Measurements from ENCODE around the gene SNRPD3.
"Not testable (repeated sequence)": the region's sequence is repeated elsewhere in the genome, so short reads cannot be mapped to it uniquely, and the experiment has no call there.

SNRPD3 gene

DNA sequence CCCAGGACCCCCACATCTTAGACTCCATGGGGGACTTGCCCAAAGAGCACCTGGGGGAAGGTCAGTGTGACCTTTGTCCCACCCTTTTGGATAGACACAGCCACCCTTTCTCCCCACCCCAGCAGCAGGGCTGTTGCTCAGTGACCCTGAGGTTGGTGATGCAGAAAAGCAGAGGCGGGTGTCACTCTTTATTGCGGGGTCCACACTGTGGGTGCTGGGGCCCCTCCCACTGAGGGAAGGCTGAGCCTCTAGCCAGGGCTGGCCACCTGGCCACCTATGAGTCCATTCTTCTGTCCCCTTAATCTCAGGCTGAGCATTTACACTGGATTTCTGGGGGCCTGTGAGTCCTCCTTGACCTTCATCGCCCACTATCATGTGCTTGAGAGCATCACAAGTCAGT, 29.7 kb downstream of the SNRPD3 start:
- DNase-seq: no peak

DNA sequence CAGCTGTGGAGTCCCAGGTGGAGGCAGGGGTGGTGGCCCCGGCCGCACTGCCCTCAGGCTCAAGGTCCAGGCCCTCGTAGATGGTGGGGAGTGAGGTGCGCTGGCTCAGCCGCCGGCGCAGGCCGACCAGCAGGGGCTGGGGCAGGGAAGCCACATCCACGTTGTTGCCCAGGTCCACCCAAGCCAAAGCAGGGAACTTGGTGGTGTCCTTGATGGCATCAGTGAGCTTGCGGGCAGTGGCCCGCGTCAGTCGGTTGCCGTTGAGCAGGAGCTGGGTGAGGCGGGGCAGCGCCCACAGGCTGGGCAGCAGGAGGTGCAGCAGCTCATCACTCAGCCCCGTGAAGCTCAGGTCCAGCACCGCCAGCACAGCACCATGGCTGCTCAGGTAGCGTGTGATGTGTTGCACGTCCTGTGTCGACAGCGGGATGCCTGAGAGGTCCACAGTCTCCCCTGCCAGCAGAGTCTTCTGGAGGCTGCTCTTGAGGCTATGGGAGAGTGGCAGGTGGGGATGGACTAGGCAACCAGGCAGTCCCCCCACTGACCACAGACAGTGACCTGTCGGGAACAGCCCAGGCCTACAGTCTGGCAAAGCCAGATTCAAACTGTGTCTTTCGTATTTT, 30.2 kb downstream of the SNRPD3 start:
- intact Hi-C loops (cut with DNase I): no loop called here
- no peak for DNase-seq

More for the DNA sequence above, 29.7 kb downstream of the SNRPD3 start:
- intact Hi-C loops (cut with DNase I): no loop called here

DNA sequence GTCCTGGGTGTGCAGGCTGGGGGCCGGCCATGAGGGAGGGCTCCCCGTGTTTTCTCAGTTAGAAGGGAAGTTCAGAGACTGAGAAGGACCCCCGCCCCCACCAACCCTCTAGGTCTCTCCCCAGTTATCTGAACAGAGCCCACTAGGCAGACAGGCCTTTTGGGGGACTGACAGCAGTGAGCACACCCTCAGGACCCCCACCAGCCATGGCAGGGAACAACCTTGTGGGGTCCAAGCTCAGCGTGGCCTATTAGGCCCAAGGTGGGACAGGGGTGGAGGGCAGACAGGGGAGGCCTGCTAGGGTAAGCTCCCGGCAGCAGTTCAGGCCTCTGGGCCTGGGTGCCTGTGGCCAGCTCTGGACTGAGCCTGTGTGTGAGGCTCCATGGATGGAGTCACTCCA, 31.5 kb downstream of the SNRPD3 start:
- peak in 1 of 42 donors; percentile 24 for DNase-seq
- intact Hi-C loops (cut with DNase I): no loop called here

DNA sequence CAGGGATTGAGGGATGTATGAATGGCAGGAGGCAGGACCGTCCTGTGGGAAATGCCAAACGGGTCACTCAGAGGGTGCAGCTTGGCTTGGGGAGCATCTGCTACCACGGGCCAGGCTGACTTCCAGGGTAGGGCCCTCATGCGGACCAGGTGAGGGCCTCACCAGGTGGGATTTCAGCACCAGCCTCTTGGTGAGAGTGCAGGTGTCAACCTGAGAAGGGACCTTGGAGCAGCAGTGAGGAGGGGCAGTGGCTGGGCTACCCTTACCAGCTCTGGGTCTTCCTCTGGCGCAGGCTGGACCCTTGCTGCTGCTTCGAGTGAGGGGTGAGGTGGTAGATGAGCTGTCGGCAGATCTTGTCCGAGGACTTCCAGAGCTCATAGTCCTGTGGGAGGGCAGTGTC, 32.1 kb downstream of the SNRPD3 start:
- no peak for DNase-seq
- intact Hi-C loops (cut with DNase I): no loop called here

DNA sequence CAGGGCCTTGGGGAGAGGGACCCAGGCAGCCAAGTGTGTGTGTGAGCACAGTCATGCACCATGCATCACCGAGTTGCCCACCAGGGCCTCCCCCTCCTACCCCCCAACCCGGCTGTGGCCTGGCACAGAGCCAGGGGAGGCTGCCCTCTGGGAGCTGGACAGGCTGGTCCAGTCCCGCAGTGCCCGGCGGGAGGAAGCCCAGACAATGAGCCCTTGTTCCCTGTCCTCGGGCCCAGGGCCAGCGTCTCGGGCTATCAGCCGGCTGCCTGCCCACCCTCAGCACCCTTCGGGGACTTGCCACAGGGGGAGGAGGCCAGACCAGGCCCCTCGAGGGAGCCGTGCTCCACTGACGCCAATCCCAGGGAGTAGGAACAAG, 32.6 kb downstream of the SNRPD3 start:
- DNase-seq: peak; percentile 83 to 97 (median 94)
- intact Hi-C loops (cut with DNase I): no loop called here

GRCh38 chr22:24588757-24589481, 33.1 kb downstream of the SNRPD3 start:
- DNase-seq: peak in 12 of 42 donors; percentile 13 to 57 (median 39)
- intact Hi-C loops (cut with DNase I): no loop called here

GRCh38 chr22:24589518-24590030, 33.8 kb downstream of the SNRPD3 start:
- intact Hi-C loops (cut with DNase I): loop anchor here (10.0 kb wide), 1 partner anchor 45 kb away; no protein-coding TSS in a partner anchor
- no peak for DNase-seq

- intact Hi-C loops (cut with DNase I): loop anchor here (10.0 kb wide), 1 partner anchor 46 kb away; no protein-coding TSS in a partner anchor
- DNase-seq: no peak
Measured at GRCh38 chr22:24590596-24591173, 34.9 kb downstream of the SNRPD3 start.

GRCh38 chr22:24591286-24591830, 35.6 kb downstream of the SNRPD3 start:
- intact Hi-C loops (cut with DNase I): loop anchor here (10.0 kb wide), 1 partner anchor 47 kb away; no protein-coding TSS in a partner anchor
- no peak for DNase-seq

DNA sequence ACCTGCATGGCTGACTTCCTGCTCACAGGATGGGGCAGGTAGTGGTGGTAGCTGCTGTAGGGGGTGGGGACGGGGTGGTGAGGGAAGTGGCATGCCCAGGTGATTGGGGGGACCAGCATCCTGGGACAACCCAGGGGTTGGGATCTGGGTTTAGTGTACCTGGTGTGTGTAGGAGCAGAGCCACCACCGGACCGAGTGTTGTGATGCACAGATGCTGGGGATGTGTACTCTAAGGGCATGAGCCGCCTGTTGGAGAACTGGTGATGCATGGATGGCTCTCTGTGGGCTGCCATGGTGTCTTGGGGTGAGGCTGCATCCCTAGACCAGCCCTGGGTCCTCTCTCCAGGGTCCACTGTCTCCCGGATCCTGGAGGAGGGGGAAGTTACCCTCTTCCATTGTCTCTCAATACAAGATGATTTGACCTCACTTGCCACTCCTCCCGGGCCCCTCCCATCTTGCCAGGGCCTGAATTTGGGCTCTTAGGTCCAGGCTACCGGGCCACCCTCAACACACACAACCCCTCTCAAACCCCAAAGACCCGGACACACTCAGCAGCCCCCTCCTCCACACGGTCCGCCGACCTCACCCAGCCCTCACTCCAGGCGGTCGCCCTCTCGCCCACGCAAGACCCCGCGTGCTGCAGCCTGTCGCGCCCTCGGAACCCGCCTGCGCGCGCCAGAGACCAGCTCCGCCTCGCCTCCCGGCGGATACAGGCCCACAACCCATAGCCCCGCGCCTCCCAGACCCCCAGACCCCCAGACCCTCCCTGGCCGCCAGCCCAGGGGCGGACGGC, 36.5 kb downstream of the SNRPD3 start:
- intact Hi-C loops (cut with DNase I): loop anchor here (10.0 kb wide), 1 partner anchor 47 kb away; no protein-coding TSS in a partner anchor
- DNase-seq: peak in 7 of 42 donors; percentile 13 to 43 (median 23)

DNA sequence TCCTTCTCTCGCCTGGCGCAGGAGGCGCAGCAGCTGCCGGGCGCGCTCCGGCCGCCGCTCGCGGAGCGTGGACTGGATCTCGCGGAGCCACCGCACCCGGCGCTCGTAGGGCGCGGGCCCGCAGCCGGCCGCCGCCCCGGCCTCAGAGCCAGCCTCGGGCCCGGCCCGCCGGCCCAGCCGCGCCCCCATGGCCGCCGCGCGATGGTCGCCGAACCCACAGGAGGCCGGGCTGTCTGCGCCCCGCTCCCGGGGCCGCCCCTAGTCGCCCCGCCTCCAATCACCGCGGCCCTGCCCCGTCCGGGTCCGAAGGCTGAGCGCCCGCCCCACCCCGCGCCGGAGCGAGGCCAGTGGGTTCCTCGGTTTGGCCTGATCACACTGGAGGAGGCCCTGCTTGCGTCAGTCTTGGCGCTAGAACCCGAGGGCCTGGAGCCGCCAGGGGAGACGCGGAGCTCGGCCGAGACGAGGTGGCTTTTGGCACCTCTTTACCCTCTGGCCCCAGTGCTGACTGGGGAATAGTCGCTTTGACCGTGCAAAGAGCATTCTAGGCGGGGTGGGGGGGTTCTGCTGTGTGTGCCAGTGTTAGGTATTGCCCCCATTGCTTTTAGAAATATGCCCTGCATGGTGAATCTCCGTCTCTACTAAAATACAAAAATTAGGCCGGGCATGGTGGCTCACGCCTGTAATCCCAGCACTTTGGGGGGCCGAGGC, 37.2 kb downstream of the SNRPD3 start, which contains the start of gene LRRC75B:
TSS of gene LRRC75B (minus strand) at position 223 of the 708 bp plus-strand sequence. CDS start at position 189, 34 bp downstream.
- intact Hi-C loops (cut with DNase I): loop anchor here (10.0 kb wide), 1 partner anchor 48 kb away; no protein-coding TSS in a partner anchor

GRCh38 chr22:24593559-24593835, 37.7 kb downstream of the SNRPD3 start:
- intact Hi-C loops (cut with DNase I): loop anchor here (10.0 kb wide), 1 partner anchor 49 kb away; no protein-coding TSS in a partner anchor
- DNase-seq: peak in 1 of 42 donors; percentile 25

More for the DNA sequence above, 37.2 kb downstream of the SNRPD3 start, which contains the start of gene LRRC75B:
- DNase-seq: peak; percentile 33 to 87 (median 74)

DNA sequence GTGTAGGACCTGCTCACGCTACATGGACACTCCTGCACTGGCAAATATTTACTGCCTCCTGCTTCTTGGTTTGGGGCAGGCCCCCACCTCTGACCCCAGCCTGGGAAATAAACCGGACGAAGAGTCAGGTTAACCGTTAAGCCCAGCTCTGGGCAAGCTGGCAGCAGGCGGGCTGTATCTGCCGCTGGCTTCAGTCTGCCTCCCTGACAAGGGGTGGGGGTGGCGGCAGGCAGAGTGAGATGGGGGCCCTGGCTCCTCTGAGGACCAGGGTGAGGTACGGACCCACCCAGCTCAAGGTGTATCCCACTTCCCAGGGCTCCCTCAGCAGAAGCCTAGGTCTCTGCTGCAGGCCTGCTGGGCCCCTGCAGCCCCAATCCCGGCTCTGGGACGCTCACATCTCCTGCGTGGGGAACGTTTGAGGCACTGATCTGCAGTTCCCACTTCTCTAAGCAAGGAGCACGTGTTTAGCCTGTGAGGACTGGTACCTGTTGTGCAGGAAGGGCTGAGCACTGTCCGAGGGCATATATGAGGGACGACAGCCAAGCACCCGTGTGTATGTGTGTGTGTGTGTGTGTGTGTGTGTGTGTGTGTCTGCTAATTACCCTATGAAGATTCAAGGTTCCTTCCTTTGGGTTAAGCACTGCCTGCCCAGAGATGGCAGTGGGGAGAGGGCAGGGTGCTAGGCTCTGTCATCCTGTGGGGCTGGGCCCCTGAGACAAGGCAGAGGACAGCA, 38.2 kb downstream of the SNRPD3 start:
- DNase-seq: peak in 1 of 42 donors; percentile 25

DNA sequence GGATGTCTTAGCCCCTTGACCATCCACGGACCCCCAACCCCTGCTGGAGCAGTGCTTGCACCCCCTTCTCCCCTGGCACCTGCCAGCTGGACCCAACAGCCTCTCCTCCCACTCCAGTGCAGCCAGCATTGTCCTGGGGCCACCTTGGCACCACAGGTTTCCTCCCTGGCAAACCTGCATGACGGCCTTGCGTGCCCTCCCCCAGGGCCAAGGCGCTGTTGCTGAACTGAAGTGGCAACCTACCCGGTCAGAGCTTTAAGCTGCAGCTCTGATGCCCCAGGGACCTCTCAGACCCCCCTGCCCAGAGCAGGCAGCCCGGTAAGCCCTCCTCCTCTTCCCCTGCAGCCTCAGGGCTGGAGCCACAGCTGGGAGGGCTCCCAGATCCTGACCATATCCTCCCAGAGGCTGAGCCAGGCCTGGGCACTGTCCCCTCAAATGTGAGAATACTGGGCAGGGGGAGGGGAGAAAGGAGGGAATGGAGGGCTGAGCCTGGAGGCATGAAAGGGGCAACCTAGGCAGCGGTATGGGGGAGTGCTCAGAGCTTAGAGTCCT, 38.8 kb downstream of the SNRPD3 start:
- DNase-seq: peak in 1 of 42 donors; percentile 25
- intact Hi-C loops (cut with DNase I): loop anchor here (10.0 kb wide), 1 partner anchor 50 kb away; no protein-coding TSS in a partner anchor

More for the DNA sequence above, 38.2 kb downstream of the SNRPD3 start:
- intact Hi-C loops (cut with DNase I): loop anchor here (10.0 kb wide), 1 partner anchor 49 kb away; no protein-coding TSS in a partner anchor

DNA sequence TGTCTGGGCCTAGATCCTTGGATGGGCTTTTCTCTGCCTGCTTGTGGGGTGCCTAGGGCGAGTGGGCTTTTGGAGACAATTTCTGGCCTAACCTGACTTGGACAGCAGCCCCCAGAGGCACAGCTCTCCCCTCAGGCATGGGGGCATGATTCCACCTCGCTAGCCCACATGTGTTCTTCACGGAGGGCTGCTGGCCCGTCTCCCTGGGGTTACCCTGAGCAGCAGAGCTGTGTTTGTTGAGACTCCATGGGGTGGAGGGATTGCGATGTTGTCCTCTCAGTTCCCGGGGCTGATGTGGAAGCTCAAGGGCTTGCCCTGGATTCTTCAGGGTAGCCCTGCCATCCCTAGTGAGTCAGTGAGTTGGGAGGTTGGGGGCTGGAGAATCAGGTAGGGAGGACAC, 39.4 kb downstream of the SNRPD3 start:
- intact Hi-C loops (cut with DNase I): loop anchor here (10.0 kb wide), 1 partner anchor 50 kb away; no protein-coding TSS in a partner anchor
- DNase-seq: peak in 2 of 42 donors; percentile 9 to 32

DNA sequence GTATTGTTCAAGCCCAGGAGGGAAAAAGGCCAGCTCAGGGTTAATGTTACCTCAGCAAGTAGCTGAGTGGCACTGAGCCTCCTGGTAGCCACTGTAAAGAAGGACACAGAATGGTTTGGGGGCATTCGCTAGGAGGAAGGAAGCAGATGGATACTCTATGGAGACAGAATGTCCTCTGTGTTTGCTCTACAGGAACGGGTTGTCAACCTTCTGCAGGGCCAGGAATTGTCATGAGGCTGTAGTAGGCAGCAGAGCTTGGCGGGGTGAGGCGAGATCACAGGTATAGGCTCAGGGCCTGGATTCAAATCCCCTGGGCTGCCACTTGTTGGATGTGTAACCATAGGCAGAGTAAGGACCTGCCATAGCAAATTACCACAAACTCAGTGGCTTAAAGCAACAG, 40.1 kb downstream of the SNRPD3 start:
- intact Hi-C loops (cut with DNase I): loop anchor here (10.0 kb wide), 1 partner anchor 51 kb away; no protein-coding TSS in a partner anchor
- DNase-seq: peak in 1 of 42 donors; percentile 22

DNA sequence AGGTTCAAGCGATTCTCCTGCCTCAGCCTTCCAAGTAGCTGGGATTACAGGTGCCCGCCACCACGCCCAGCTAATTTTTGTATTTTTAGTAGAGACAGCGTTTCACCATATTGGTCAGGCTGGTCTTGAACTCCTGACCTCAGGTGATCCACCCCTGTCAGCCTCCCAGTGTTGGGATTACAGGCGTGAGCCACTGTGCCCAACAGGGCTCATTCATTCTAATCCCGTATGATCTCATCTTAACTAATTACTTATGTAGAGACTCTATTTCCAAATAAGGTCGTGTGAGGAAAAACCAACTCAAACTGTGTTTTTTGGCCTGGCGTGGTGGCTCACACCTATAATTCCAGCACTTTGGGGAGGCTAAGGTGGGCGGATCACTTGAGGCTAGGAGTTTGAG, 41.3 kb downstream of the SNRPD3 start:
- not testable (repeated sequence) for DNase-seq
- intact Hi-C loops (cut with DNase I): loop anchor here (10.0 kb wide), 1 partner anchor 52 kb away; no protein-coding TSS in a partner anchor
